Ovary (tissue), 9 donors: ENCODE measurements around the gene CHRND. TPM values are rescaled to one million over a fixed set of nuclear protein-coding genes. Genes with fewer than 3 reads are reported as not detected.
"Not testable (repeated sequence)": the region's sequence is repeated elsewhere in the genome, so short reads cannot be mapped to it uniquely, and the experiment has no call there.

Experiments used
- DNase-seq, 5 donors: peaks; one replicate each; pipeline ENCODE4 v3.0.0-alpha.2; 2019 to 2020
- H3K27ac ChIP-seq, 2 donors: fragments of 200-600 bp; one replicate each; pipeline versions ENCODE4 v1.5.1 to v1.8.0; 2019 to 2022
- H3K27me3 ChIP-seq: fragments of 200-600 bp; one replicate; pipeline ENCODE4 v1.8.0; 2022
- H3K36me3 ChIP-seq: fragments of 200-600 bp; sonication (generic); one replicate; pipeline ENCODE4 v1.5.1; 2019
- H3K4me1 ChIP-seq: one replicate; pipeline ENCODE4 v1.8.1; 2013; ENCODE audit warnings: mild to moderate bottlenecking, moderate library complexity; ENCODE audit not compliant: insufficient read depth
- H3K4me3 ChIP-seq: fragments of 200-600 bp; sonication (generic); one replicate; pipeline ENCODE4 v1.5.1; 2017
- H3K9me3 ChIP-seq, 2 donors: fragments of 200-600 bp in 1 of 2; sonication (generic) in 1 of 2; one replicate each; pipeline versions ENCODE4 v1.5.1 to v1.8.1; 2013 to 2019; ENCODE audit warnings: mild to moderate bottlenecking in 1 of 2, moderate library complexity in 1 of 2
- CTCF ChIP-seq, 3 donors: fragments of 450-650 bp in 2 of 3; fragments of 200-600 bp in 1 of 3; IDR thresholded peaks; one replicate each; pipeline versions ENCODE4 v1.5.1 to v1.8.0; 2016 to 2022; ENCODE audit warnings: antibody characterized with exemption in 3 of 3, mild to moderate bottlenecking in 1 of 3
- EP300 ChIP-seq: sonication (generic); formaldehyde crosslinking; IDR thresholded peaks from one replicate; pipeline ENCODE4 v1.6.1; 2017; ENCODE audit warnings: antibody characterized with exemption
- POLR2A ChIP-seq: fragments of 450-650 bp; IDR thresholded peaks from one replicate; pipeline ENCODE4 v1.6.1; 2017; ENCODE audit warnings: antibody characterized with exemption, mild to moderate bottlenecking, moderate library complexity
- WGBS, 3 donors: extraction: QIAGEN DNeasy Blood & Tissue Kit in 1 of 3; methylation state at CpG; one replicate each; pipeline versions ENCODE4 v1.1.5 to v1.1.7; 2013 to 2017; 5-methylcytosine and 5-hydroxymethylcytosine counted together
- intact Hi-C, 4 donors: fragments of 100-400 bp; cut with DNase I; formaldehyde crosslinking; loops; one replicate each; pipeline versions ENCODE4 v1.11.0 to v1.15.1; 2022 to 2023
- polyA plus RNA-seq, 2 donors: library from polyadenylated mRNA; stranded (reverse); fragments of 200-250 nt in 1 of 2; fragments of 350-450 nt in 1 of 2; fragmentation: Illumina TruSeq in 1 of 2; extraction: RNeasy Lipid Tissue Mini Kit (QIAGEN cat#74804) in 1 of 2; gene quantifications; one replicate each; pipeline ENCODE4 v1.2.3, GENCODE V29; 2013 to 2014
- total RNA-seq, 7 donors: library from RNA; depleted of rRNA in 2 of 7; stranded (reverse); fragments of >200 nt in 2 of 7; fragmentation: NEBNext Ultra II Directional in 3 of 7; extraction: Animal tissue kit (Norgen Biotek cat#: 25700) in 3 of 7; gene quantifications; one replicate each; pipeline versions ENCODE4 v1.1.0 to v1.2.4, GENCODE V29; 2016 to 2023
- donor health status: DM: no; HTN: no; CAD: no; lungs with moderate emphysema.
- donor health status: DM: no; HTN: no; CAD: no.
- donor health status: Bipolar disorder and iron deficiency.
- donor health status: DM: yes; HTN: yes; CAD: no.
- donor health status: DM: no; HTN: no; CAD: no.
- donor health status: DM: yes; HTN: yes; CAD: no.

The CHRND gene
- total and polyA plus RNA-seq, 9 donors: 0.28 to 0.40 TPM; not detected in 7

GRCh38 chr2:232529806-232530547 is 4.0 kb downstream of the CHRND start:
- H3K27ac ChIP-seq: no peak overlapping the region
- H3K36me3 ChIP-seq: no peaks in the 10 kb centered on the region
- H3K27me3 ChIP-seq: no peaks in the 10 kb centered on the region
- peak in 2 of 5 donors; percentile 5 to 24 for DNase-seq
- H3K4me3 ChIP-seq: no peak overlapping the region
- TF ChIP-seq POLR2A: no peak
- TF ChIP-seq EP300: no peak
- no peak for TF ChIP-seq CTCF (IDR thresholded peaks at IDR 0.05)
- H3K9me3 ChIP-seq: no peaks in the 10 kb centered on the region
- intact Hi-C loops: loop anchor here in 3 of 4 donors (10.0 kb wide), 2 partner anchors 205 to 605 kb away; partner anchors contain the start of gene NPPC (in 2 of the 3)
- H3K4me1 ChIP-seq: no peaks in the 10 kb centered on the region
- 85 to 92% (median 89%) methylated on average over 17 of the region's 17 CpGs for whole genome bisulfite sequencing, 3 donors

GRCh38 chr2:232530626-232531260 is 4.8 kb downstream of the CHRND start:
- H3K4me3 ChIP-seq: no peak overlapping the region
- TF ChIP-seq CTCF (IDR thresholded peaks at IDR 0.05) (no peak), EP300 (no peak), POLR2A (no peak)
- no peak overlapping the region for H3K27ac ChIP-seq
- no peaks in the 10 kb centered on the region for H3K36me3 ChIP-seq
- no peaks in the 10 kb centered on the region for H3K27me3 ChIP-seq
- intact Hi-C loops: no loop called here
- peak in 2 of 5 donors; percentile 9 to 17 for DNase-seq
- no peaks in the 10 kb centered on the region for H3K9me3 ChIP-seq
- H3K4me1 ChIP-seq: no peaks in the 10 kb centered on the region
- WGBS, 3 donors: 55 to 71% (median 64%) methylated on average over 9 of the region's 9 CpGs

- Histone ChIP-seq H3K36me3 (no peaks in the 10 kb centered on the region), H3K4me1 (no peaks in the 10 kb centered on the region), H3K9me3 (peaks cover 0 to 3% of the 10 kb centered on the region in 2 donors), H3K4me3 (no peak overlapping the region), H3K27me3 (no peaks in the 10 kb centered on the region), H3K27ac (no peak overlapping the region)
- 42 to 59% (median 47%) methylated on average over 9 of the region's 9 CpGs for WGBS, 3 donors
- peak in 2 of 5 donors; percentile 11 to 22 for DNase-seq
- intact Hi-C loops: no loop called here
- TF ChIP-seq CTCF (IDR thresholded peaks at IDR 0.05) (no peak), EP300 (no peak), POLR2A (no peak)
These were observed 6.5 kb downstream of the CHRND start for GRCh38 chr2:232532419-232532818.

- peak in 2 of 5 donors; percentile 1 to 5 for DNase-seq
- H3K36me3 ChIP-seq, H3K27me3 ChIP-seq, H3K9me3 ChIP-seq, intact Hi-C loops, H3K4me3 ChIP-seq, H3K27ac ChIP-seq, H3K4me1 ChIP-seq: not testable (repeated sequence)
- 86 to 89% (median 86%) methylated on average over 7 of the region's 7 CpGs for WGBS, 3 donors
These were observed 6.9 kb downstream of the CHRND start for GRCh38 chr2:232532821-232533220.
